HFFc6 (cell line): ENCODE measurements around the gene ASS1. TPM values are rescaled to one million over a fixed set of nuclear protein-coding genes. Genes with fewer than 3 reads are reported as not detected.
"Not testable (repeated sequence)": the region's sequence is repeated elsewhere in the genome, so short reads cannot be mapped to it uniquely, and the experiment has no call there.

ENCODE experiments used
- DNase-seq: peaks from one replicate; pipeline ENCODE4 v3.0.0-alpha.2; 2018
- H3K27ac Mint-ChIP-seq: 2 replicates; pipeline ENCODE4 v1.8.0; 2020; ENCODE audit warnings: mild to moderate bottlenecking, mixed read lengths
- H3K27me3 Mint-ChIP-seq: 2 replicates; pipeline ENCODE4 v1.8.0; 2021; ENCODE audit warnings: mild to moderate bottlenecking, moderate library complexity, mixed read lengths; ENCODE audit not compliant: insufficient read depth
- H3K36me3 Mint-ChIP-seq: 2 replicates; pipeline ENCODE4 v1.8.0; 2021; ENCODE audit warnings: low read depth, mixed read lengths
- H3K4me1 Mint-ChIP-seq: 2 replicates; pipeline ENCODE4 v1.8.0; 2020; ENCODE audit warnings: low read depth, mixed read lengths
- H3K4me3 Mint-ChIP-seq: 2 replicates; pipeline ENCODE4 v1.8.0; 2020; ENCODE audit warnings: mild to moderate bottlenecking, moderate library complexity, mixed read lengths
- H3K9me3 Mint-ChIP-seq: 2 replicates; pipeline ENCODE4 v1.8.0; 2020; ENCODE audit warnings: mild to moderate bottlenecking, mixed read lengths
- total RNA-seq, 6 experiments: library from RNA; stranded (reverse); fragmentation: NEBNext Ultra II Directional; extraction: Animal tissue kit (Norgen Biotek cat#: 25700); gene quantifications; 2 replicates in 1 of 6; 3 replicates in 5 of 6; pipeline ENCODE4 v1.2.3, GENCODE V29; 2021
- TF ChIP-seq, protein P1 (sequence below): fragments of 200-600 bp; sonication (generic); IDR thresholded peaks from 2 replicates; pipeline ENCODE4 v1.5.0; 2021; ENCODE audit warnings: antibody characterized with exemption, mild to moderate bottlenecking

Gene ASS1
- total RNA-seq, 6 experiments from 2014 or later, result 48.6 to 103 (median 53.7) TPM

DNA sequence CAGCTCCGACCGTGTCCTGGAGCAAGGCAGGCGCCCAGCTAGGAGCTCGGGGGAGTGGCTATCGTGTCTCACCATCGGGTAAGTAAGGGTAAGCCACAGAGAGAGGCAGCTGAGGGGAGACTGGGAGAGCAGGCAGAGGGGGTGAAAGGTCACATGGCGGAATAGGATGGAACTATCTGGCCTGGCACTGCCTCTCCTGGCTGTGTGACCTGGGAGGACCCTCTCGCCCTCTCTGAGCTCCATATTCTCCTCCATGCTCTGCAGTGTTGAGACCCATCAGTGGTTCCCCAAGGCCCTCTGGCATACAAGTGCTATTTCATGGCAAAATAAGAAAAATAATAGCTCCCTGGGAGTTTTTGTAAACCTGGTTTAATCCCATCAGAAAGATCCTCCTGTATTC is 43.9 kb upstream of the ASS1 start:
- no peak overlapping the region for H3K4me3 Mint-ChIP-seq
- DNase-seq, result no peak
- peaks cover 4% of the 10 kb centered on the region; the same call in 1 of the 2 replicates for H3K36me3 Mint-ChIP-seq
- peaks cover 25% of the 10 kb centered on the region for H3K27me3 Mint-ChIP-seq
- H3K27ac Mint-ChIP-seq, result no peak overlapping the region
- H3K9me3 Mint-ChIP-seq, result no peaks in the 10 kb centered on the region
- H3K4me1 Mint-ChIP-seq, result no peaks in the 10 kb centered on the region
- TF ChIP-seq, protein P1, sequence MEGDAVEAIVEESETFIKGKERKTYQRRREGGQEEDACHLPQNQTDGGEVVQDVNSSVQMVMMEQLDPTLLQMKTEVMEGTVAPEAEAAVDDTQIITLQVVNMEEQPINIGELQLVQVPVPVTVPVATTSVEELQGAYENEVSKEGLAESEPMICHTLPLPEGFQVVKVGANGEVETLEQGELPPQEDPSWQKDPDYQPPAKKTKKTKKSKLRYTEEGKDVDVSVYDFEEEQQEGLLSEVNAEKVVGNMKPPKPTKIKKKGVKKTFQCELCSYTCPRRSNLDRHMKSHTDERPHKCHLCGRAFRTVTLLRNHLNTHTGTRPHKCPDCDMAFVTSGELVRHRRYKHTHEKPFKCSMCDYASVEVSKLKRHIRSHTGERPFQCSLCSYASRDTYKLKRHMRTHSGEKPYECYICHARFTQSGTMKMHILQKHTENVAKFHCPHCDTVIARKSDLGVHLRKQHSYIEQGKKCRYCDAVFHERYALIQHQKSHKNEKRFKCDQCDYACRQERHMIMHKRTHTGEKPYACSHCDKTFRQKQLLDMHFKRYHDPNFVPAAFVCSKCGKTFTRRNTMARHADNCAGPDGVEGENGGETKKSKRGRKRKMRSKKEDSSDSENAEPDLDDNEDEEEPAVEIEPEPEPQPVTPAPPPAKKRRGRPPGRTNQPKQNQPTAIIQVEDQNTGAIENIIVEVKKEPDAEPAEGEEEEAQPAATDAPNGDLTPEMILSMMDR, result no peak

DNA sequence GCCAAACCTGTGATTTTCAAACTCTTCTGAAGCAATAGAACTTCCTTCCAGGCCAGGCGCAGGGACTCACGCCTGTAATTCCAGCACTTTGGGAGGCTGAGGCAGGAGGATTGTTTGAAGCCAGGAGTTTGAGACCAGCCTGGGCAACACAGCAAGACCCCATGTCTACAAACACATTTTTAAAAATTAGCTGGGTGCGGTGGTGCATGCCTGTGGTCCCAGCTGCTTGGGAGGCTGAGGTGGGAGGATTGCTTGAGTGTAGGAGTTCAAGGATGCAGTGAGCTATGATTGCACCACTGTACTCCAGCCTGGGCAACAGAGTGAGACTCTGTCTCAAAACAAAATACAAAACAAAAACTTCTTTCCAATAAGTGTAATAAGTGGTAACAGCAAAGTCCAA is 43.0 kb upstream of the ASS1 start:
- not testable (repeated sequence) for H3K27ac Mint-ChIP-seq, H3K36me3 Mint-ChIP-seq, H3K9me3 Mint-ChIP-seq, H3K4me3 Mint-ChIP-seq, DNase-seq, H3K4me1 Mint-ChIP-seq
- peaks cover 21% of the 10 kb centered on the region for H3K27me3 Mint-ChIP-seq

GRCh38 chr9:130402243-130402642 is 42.5 kb upstream of the ASS1 start:
- no peaks in the 10 kb centered on the region for H3K4me1 Mint-ChIP-seq
- H3K27ac Mint-ChIP-seq, result no peak overlapping the region
- DNase-seq, result no peak
- no peaks in the 10 kb centered on the region for H3K36me3 Mint-ChIP-seq
- H3K9me3 Mint-ChIP-seq, result no peaks in the 10 kb centered on the region
- TF ChIP-seq, protein P1, result no peak
- H3K4me3 Mint-ChIP-seq, result no peak overlapping the region
- H3K27me3 Mint-ChIP-seq, result peaks cover 24% of the 10 kb centered on the region

GRCh38 chr9:130402645-130403440 is 41.9 kb upstream of the ASS1 start:
- Mint-ChIP-seq H3K9me3 (no peaks in the 10 kb centered on the region; the same call in 1 of the 2 replicates), H3K27me3 (peaks cover 29% of the 10 kb centered on the region), H3K36me3 (no peaks in the 10 kb centered on the region), H3K4me3 (no peak overlapping the region), H3K4me1 (no peaks in the 10 kb centered on the region), H3K27ac (no peak overlapping the region)
- no peak for DNase-seq
- TF ChIP-seq, protein P1, result no peak

GRCh38 chr9:130405657-130406257 is 39.0 kb upstream of the ASS1 start:
- no peak for DNase-seq
- Mint-ChIP-seq H3K4me3 (no peak overlapping the region), H3K27ac (no peak overlapping the region), H3K9me3 (no peaks in the 10 kb centered on the region; the same call in 1 of the 2 replicates), H3K36me3 (no peaks in the 10 kb centered on the region), H3K4me1 (peaks cover 6% of the 10 kb centered on the region), H3K27me3 (peaks cover 36% of the 10 kb centered on the region)
- TF ChIP-seq, protein P1, result no peak

- peaks cover 31% of the 10 kb centered on the region for H3K27me3 Mint-ChIP-seq
- H3K27ac Mint-ChIP-seq, result no peak overlapping the region
- TF ChIP-seq, protein P1, result no peak
- no peaks in the 10 kb centered on the region for H3K36me3 Mint-ChIP-seq
- H3K4me3 Mint-ChIP-seq, result no peak overlapping the region
- H3K9me3 Mint-ChIP-seq, result no peaks in the 10 kb centered on the region; the same call in 1 of the 2 replicates
- peaks cover 12% of the 10 kb centered on the region for H3K4me1 Mint-ChIP-seq
- no peak for DNase-seq
Observed at GRCh38 chr9:130406278-130406895, 38.4 kb upstream of the ASS1 start.
